Osteocyte (in vitro differentiated cells): ENCODE measurements around the gene TMEM217. TPM values are rescaled to one million over a fixed set of nuclear protein-coding genes. Genes with fewer than 3 reads are reported as not detected.
"Not testable (repeated sequence)": the region's sequence is repeated elsewhere in the genome, so short reads cannot be mapped to it uniquely, and the experiment has no call there.

ENCODE experiments used
- DNase-seq: peaks from one replicate; pipeline ENCODE4 v3.0.0; 2021; ENCODE audit warnings: mixed read lengths; ENCODE audit not compliant: unreplicated experiment; ENCODE audit errors: extremely low spot score
- H3K27ac Mint-ChIP-seq: one replicate; pipeline ENCODE4 v1.8.0; 2021; ENCODE audit warnings: mild to moderate bottlenecking, mixed read lengths; ENCODE audit not compliant: unreplicated experiment
- H3K27me3 Mint-ChIP-seq: one replicate; pipeline ENCODE4 v1.8.0; 2021; ENCODE audit warnings: mixed read lengths; ENCODE audit not compliant: unreplicated experiment
- H3K36me3 Mint-ChIP-seq: one replicate; pipeline ENCODE4 v1.8.0; 2021; ENCODE audit warnings: mixed read lengths; ENCODE audit not compliant: unreplicated experiment
- H3K4me1 Mint-ChIP-seq: one replicate; pipeline ENCODE4 v1.8.0; 2021; ENCODE audit warnings: mixed read lengths; ENCODE audit not compliant: unreplicated experiment
- H3K4me3 Mint-ChIP-seq: one replicate; pipeline ENCODE4 v1.8.0; 2021; ENCODE audit warnings: mild to moderate bottlenecking, moderate library complexity, mixed read lengths; ENCODE audit not compliant: unreplicated experiment
- H3K9me3 Mint-ChIP-seq: one replicate; pipeline ENCODE4 v1.8.0; 2021; ENCODE audit warnings: mixed read lengths; ENCODE audit not compliant: unreplicated experiment
- total RNA-seq: library from RNA; stranded (reverse); gene quantifications from 2 replicates; pipeline ENCODE4 v1.2.1, GENCODE V29; 2021
- TF ChIP-seq, protein P1 (sequence below): fragments of 200-600 bp; sonication (generic); IDR thresholded peaks from 2 replicates; pipeline ENCODE4 v1.5.0; 2021; ENCODE audit warnings: antibody characterized with exemption, mild to moderate bottlenecking, moderate library complexity

Gene TMEM217
- total RNA-seq, 1 donor from 2014 or later, result 3.5 TPM

DNA sequence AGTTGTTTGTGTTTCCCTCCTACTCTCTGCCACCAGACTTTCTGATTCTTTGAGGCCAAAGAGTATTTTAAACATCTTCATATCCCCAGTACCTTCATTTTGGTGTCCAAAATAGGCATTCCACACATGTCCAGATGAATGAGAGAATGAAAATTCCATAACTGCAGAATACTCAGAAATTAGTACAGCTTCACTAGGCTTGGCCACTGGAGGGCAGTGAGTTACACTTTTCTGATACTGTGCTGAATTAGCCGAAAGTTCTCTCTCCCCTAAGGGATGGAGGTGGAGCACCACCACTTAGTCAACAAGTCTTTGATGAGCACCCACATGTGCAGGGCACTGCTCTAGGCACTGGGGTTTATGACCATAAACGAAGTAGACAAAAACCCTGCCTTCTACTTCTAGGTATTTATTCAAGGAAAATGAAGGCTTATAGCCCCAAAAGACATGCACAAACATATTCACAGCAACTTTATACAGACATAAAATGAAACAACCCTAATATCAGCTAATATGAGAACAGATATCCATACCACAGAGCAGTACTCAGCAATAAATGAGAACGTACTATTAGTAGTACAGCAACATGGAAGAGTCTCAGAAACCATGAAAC is 46.1 kb upstream of the TMEM217 start:
- Mint-ChIP-seq H3K27ac (no peak overlapping the region), H3K36me3 (peaks cover 23% of the 10 kb centered on the region), H3K9me3 (no peaks in the 10 kb centered on the region), H3K4me1 (peaks cover 9% of the 10 kb centered on the region), H3K4me3 (no peak overlapping the region), H3K27me3 (no peaks in the 10 kb centered on the region)
- DNase-seq, result no peak
- TF ChIP-seq, protein P1, sequence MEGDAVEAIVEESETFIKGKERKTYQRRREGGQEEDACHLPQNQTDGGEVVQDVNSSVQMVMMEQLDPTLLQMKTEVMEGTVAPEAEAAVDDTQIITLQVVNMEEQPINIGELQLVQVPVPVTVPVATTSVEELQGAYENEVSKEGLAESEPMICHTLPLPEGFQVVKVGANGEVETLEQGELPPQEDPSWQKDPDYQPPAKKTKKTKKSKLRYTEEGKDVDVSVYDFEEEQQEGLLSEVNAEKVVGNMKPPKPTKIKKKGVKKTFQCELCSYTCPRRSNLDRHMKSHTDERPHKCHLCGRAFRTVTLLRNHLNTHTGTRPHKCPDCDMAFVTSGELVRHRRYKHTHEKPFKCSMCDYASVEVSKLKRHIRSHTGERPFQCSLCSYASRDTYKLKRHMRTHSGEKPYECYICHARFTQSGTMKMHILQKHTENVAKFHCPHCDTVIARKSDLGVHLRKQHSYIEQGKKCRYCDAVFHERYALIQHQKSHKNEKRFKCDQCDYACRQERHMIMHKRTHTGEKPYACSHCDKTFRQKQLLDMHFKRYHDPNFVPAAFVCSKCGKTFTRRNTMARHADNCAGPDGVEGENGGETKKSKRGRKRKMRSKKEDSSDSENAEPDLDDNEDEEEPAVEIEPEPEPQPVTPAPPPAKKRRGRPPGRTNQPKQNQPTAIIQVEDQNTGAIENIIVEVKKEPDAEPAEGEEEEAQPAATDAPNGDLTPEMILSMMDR, result peak; percentile 68

DNA sequence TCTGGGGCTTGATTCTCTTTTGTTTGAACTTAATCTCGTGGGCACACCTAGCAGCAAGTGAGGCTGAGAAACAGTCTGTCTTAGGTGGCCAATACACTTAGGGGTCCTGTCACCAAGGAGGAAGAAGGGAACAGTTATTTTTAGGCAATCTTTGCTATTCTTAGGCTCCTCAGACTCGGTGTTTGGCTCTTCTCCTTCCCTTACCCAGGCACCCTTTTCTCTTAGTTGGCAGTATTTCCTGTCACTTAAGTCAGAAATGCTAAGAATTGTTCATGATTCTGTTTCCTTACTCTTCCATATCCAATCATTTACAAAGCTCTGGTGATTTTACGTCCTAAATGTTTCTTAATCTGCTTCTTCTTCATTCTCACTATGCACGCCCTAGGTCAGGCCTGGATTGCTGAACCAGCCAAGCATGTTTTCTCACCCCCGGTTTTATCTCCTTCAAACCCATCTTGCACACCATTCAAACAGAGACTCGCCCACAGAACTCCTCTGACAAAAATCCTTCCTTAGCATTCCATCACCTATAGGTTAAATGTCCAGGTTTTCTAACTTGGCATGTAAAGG is 45.2 kb upstream of the TMEM217 start:
- no peaks in the 10 kb centered on the region for H3K9me3 Mint-ChIP-seq
- H3K36me3 Mint-ChIP-seq, result peaks cover 23% of the 10 kb centered on the region
- peaks cover 6% of the 10 kb centered on the region for H3K4me1 Mint-ChIP-seq
- TF ChIP-seq, protein P1, result no peak
- no peak overlapping the region for H3K27ac Mint-ChIP-seq
- no peak for DNase-seq
- no peak overlapping the region for H3K4me3 Mint-ChIP-seq
- no peaks in the 10 kb centered on the region for H3K27me3 Mint-ChIP-seq

DNA sequence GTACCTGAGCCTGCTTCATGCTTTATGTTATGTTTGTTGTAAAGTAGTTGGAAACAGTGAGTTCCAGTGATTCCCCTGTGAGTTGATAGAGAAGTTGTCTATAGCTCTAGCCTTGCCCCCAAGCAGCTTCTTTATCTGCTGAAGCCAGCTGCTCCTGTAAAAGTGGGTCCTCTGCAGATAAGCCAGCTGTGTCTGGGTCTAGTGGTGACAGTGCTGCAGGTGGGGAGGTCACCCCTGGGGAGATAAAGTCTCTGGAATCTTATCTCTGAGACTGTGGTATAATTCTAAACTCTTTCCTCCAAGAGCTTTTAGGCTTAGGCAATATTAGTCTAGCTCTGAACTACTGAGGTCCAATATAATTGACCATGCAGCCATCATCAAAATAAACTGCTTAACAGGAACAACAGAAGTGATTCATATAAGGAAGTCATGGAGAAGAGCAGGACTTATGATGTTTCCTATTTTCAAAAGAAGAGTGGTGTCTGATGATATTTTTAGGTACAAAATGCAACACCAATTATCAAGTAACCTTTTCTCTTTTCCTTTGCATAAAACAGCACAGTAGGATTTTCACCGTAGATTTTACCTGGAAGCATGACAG is 44.2 kb upstream of the TMEM217 start:
- Mint-ChIP-seq H3K4me3 (no peak overlapping the region), H3K4me1 (no peaks in the 10 kb centered on the region), H3K27ac (no peak overlapping the region), H3K9me3 (no peaks in the 10 kb centered on the region), H3K27me3 (no peaks in the 10 kb centered on the region), H3K36me3 (peaks cover 29% of the 10 kb centered on the region)
- TF ChIP-seq, protein P1, result no peak
- no peak for DNase-seq

DNA sequence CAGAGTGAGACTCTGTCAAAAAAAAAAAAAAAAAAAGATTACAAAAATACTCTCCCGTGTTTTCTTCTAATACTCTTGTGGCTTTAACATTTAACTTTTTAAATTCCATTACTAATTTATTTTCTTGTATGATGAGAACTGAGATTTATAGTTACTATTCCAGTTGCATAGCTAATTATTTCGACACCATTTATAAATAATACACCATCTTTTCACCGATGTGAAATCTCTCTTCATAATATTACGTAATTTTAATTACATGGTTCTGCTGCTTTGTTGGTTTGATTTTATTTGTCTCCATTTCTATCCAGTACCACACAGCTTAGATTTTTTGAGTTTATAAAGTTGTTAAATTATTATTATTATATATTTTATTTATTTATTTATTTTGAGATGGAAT is 42.0 kb upstream of the TMEM217 start:
- no peak overlapping the region for H3K27ac Mint-ChIP-seq

DNA sequence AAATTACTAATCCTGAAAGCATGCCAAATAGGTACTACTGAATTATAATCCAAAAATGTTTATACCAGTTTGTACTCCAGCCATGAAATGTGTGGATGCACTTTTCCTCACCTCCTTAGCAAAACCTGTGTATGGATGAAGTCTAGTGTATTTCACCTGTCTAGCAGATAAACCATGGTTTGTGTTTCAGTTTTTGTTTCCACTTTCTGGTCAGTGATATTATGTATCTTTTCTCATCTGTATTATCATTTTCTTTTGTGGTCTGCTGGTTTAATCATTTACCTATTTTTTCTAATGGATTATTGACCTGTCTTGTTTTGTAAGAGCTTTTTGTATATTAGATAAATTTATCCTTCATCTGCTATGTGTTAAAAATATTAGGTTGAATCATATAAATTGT is 41.0 kb upstream of the TMEM217 start:
- Mint-ChIP-seq H3K4me3 (no peak overlapping the region), H3K9me3 (peaks cover 3% of the 10 kb centered on the region), H3K36me3 (peaks cover 39% of the 10 kb centered on the region), H3K27me3 (no peaks in the 10 kb centered on the region), H3K27ac (no peak overlapping the region), H3K4me1 (no peaks in the 10 kb centered on the region)
- no peak for DNase-seq
- TF ChIP-seq, protein P1, result no peak

More for the DNA sequence above, 42.0 kb upstream of the TMEM217 start:
- H3K27me3 Mint-ChIP-seq, result no peaks in the 10 kb centered on the region
- TF ChIP-seq, protein P1, result no peak
- peaks cover 35% of the 10 kb centered on the region for H3K36me3 Mint-ChIP-seq
- no peak overlapping the region for H3K4me3 Mint-ChIP-seq
- peaks cover 3% of the 10 kb centered on the region for H3K9me3 Mint-ChIP-seq
- no peak for DNase-seq
- no peaks in the 10 kb centered on the region for H3K4me1 Mint-ChIP-seq

DNA sequence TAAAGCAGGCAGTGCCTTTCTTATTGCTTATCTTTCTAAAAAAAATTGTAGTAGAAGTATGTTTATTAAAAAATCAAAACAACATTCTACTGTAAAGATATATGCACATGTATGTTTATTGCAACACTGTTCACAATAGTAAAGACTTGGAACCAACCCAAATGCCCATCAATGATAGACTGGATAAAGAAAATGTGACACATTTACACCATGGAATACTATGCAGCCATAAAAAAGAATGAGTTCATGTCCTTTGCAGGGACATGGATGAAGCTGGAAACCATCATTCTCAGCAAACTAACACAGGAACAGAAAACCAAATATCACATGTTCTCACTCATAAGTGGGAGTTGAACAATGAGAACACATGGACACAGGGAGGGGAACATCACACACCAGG is 39.7 kb upstream of the TMEM217 start:
- not testable (repeated sequence) for H3K27me3 Mint-ChIP-seq, H3K9me3 Mint-ChIP-seq, H3K4me1 Mint-ChIP-seq, H3K27ac Mint-ChIP-seq, H3K4me3 Mint-ChIP-seq, DNase-seq
- peaks cover 39% of the 10 kb centered on the region for H3K36me3 Mint-ChIP-seq
